ENCODE results near the gene ELMOD2. TPM values are rescaled to one million over a fixed set of nuclear protein-coding genes. Genes with fewer than 3 reads are reported as not detected.

ELMOD2 gene
- total RNA-seq, 8 experiments from 2014 or later = 16.2 to 37.7 (median 23.2) TPM

DNA sequence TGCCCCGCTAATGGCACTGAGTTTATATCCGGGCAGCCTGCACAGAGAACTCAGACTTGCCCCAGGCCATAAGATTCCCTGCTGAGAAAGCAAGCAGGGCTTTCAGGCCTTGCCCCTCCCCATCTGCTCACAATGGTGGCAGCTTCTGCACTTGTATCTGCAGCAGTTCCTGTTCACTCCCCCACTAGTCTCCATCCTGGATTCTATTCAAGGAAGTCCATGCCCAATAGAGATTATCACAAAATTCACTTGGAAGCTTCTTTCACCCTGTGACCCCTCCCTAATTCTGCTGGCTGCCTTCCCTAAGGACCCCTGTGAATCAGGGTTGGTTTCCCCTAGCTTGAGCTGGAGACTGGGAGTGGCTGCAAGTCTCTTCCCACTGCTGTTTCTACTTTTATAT is 79.3 kb downstream of the ELMOD2 start:
- Histone ChIP-seq H3K27ac (no peak overlapping the region), H3K4me1 (replicated peaks in 1 of 2) (no peaks in the 10 kb centered on the region), H3K4me3 (no peak overlapping the region)
- in situ Hi-C loops (cut with MboI; ENCODE audit: low pct_unique_long_range_greater_than_20kb in 2 of 9, low sequenced_read_pairs in 9 of 9, unreplicated experiment in 9 of 9) = loop anchor here in 3 of 9 experiments (25.0 kb wide), 1 partner anchor 241 kb away; the partner anchor contains the start of gene SCOC (in 3 of the 3)
- ATAC-seq (replicated peaks in 6 of 8) = peak in 1 of 8 experiments; percentile 26
- 20 to 58% (median 49%) methylated on average over 1 to 2 of the region's 2 CpGs; no CpG with 5 or more reads in 6 of the 10 experiments for WGBS, 10 experiments

Other genes starting within 250 kb of the ELMOD2 start
- gene SCOC, start 150.5 kb upstream of the ELMOD2 start, total RNA-seq = 100 to 1,000 TPM in 2 of 8 experiments, 10 to 100 TPM in 6; 43.0 to 147 (median 84.3) TPM
- gene CLGN, start 96.5 kb upstream of the ELMOD2 start, total RNA-seq = 10 to 100 TPM in 5 of 8 experiments, 1 to 10 TPM in 1, under 1 TPM in 1, not detected in 1; 0.58 to 26.0 (median 21.4) TPM
- gene MGAT4D, start 25.9 kb upstream of the ELMOD2 start, total RNA-seq = under 1 TPM in 5 of 8 experiments, not detected in 3; 0.05 to 0.24 (median 0.15) TPM
- gene UCP1, start 44.8 kb downstream of the ELMOD2 start, total RNA-seq = under 1 TPM in 5 of 8 experiments, not detected in 3; 0.16 to 0.54 (median 0.29) TPM
- 10 to 100 TPM in 7 of 8 experiments, 1 to 10 TPM in 1; 2.8 to 63.0 (median 29.2) TPM for gene TBC1D9, start 232.2 kb downstream of the ELMOD2 start, total RNA-seq